HT1080 (cell line): Measurements from ENCODE around the gene SLCO3A1. TPM values are rescaled to one million over a fixed set of nuclear protein-coding genes. Genes with fewer than 3 reads are reported as not detected.

ENCODE experiments used
- DNase-seq: peaks from one replicate; pipeline ENCODE4 v3.0.0-alpha.2; 2015; ENCODE audit warnings: low read depth
- total RNA-seq: library from RNA; depleted of rRNA; stranded (reverse); fragments of >200 nt; shearing (Covaris generic); gene quantifications from 2 replicates; pipeline ENCODE4 v1.2.3, GENCODE V29; 2014

The SLCO3A1 gene
- total RNA-seq, 1 experiment from 2014 or later: 4.6 TPM

- no peak for DNase-seq
Measured at GRCh38 chr15:91909111-91909510, 55.6 kb downstream of the SLCO3A1 start.

DNA sequence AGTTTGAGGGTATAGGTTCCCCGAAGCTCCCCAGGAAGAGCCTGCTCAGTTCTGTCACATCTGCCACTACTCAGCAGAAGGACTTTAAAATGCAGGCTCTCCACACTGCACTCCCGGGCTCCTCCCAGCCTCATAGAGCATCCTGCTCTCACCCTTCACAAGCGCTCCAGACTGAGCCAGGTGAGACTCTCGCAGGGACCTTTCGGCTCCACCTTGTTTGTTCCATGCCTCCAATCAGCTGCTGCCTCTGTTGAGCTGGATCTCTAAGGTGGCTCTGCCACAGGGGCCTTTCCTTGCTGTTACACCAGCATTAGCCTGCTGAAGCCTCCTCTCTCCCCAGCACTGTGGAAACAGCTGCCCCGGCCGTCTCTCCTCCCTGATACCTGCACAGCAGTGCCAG is 56.1 kb downstream of the SLCO3A1 start:
- no peak for DNase-seq

DNA sequence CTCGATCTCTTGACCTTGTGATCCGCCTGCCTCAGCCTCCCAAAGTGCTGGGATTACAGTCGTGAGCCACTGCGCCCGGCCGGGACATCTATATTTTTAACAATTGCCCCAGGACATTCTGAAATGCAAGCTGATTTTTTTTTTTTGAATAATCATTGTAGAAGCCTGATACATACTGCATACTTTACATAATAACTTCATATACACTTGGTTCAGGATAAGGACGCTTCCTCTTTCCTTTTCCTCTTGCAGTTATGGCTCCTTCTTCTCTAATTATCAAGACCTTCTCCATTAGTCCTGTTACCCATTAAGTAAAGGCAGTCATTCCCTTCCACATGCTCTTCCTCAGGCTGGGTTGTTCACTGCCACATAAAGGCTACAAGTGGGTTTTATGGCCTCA is 58.3 kb downstream of the SLCO3A1 start:
- DNase-seq: no peak

- DNase-seq: no peak
Measured at GRCh38 chr15:91912336-91912735, 58.8 kb downstream of the SLCO3A1 start.

- no peak for DNase-seq
Measured at GRCh38 chr15:91913560-91913959, 60.1 kb downstream of the SLCO3A1 start.

GRCh38 chr15:91915576-91915975 is 62.1 kb downstream of the SLCO3A1 start:
- no peak for DNase-seq

DNA sequence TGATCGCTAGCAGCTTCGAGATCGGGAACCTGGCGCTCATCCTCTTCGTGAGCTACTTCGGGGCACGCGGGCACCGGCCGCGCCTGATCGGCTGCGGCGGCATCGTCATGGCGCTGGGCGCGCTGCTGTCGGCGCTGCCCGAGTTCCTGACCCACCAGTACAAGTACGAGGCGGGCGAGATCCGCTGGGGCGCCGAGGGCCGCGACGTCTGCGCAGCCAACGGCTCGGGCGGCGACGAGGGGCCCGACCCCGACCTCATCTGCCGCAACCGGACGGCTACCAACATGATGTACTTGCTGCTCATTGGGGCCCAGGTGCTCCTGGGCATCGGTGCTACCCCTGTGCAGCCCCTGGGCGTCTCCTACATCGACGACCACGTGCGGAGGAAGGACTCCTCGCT is 62.5 kb downstream of the SLCO3A1 start:
- no peak for DNase-seq

DNA sequence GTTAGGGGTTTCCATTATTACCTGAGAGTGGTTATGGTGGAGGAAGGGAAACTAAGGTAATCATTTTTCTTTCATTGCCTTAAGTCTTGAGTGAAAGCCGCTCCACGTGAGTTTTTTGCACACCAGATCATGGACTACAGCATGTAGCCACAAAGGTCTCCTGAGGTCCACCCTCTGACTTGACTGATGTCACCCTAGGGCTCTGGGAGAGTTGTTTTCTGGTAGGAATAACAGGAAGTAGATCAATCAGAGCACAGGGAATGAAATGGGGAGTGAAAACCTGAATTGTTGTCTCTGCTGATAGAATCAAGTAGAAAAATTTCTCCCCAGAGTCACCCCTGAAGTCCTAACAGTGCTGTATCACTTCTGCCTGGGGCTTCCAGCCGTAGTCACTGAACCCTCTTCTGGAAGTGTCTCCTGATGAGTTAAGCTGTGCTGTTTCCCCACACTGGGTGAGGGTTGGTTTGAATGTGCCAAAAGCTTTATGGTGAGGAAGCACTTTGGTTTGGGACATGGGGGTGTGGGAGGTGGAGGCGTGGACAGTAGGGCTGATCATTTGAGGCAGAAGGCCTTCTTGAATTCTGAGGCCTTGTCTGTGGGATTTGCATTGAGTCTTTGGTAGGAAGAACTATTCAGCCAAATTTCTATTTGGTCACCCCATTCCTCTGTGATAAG is 64.3 kb downstream of the SLCO3A1 start:
- DNase-seq: no peak

DNA sequence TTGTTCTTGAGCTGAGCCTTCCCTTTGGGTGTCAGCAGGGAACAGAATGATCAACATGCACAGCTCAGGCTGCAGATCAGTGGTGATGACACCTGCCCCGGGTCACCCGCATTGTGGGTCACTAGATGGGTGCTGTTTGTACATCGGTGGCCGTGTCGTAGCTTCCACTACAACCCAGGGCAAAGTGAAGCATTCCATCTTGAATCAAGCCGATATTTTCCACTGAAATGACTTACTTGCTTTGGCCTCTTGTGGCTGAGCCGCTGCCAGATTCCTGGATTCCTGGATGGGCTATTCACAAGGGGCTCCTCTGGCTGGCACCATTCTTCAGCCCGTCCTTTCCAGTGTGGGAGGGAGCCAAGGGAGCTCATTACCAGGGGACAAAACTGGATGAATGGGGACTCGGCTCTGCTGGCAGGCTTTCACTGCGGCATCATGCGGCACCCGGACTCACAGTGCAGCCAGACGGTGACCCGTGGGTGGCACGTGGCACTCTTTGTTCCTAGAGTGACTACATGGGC is 65.6 kb downstream of the SLCO3A1 start:
- no peak for DNase-seq

DNA sequence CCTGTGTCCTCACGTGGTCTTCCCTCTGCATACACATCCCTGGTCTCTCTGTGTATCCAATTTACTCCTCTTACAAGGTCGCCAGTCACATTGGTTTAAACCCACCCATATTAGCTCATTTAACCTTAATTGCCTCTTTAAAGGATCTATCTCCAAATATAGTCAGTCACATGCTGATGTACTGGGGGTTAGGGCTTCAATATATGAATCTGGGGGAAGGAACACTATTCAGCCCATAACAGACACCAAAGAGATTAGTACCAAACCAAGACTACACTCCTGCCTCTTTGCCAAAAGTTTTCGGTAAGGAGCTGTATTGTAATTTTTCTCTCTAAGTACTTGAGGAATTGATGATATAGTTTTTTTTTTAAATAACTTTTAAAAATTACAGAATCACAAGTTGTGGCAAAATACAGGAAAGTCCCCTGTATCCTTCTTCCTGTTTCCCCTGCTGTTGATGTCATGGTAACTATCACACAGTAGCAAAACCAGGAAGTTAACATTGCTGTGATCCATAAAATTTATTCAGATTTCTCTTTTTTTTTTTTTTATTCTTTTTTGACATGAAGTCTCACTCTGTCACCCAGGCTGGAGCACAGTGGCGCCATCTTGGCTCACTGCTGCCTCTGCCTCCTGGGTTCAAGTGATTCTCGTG is 67.8 kb downstream of the SLCO3A1 start:
- no peak for DNase-seq

DNA sequence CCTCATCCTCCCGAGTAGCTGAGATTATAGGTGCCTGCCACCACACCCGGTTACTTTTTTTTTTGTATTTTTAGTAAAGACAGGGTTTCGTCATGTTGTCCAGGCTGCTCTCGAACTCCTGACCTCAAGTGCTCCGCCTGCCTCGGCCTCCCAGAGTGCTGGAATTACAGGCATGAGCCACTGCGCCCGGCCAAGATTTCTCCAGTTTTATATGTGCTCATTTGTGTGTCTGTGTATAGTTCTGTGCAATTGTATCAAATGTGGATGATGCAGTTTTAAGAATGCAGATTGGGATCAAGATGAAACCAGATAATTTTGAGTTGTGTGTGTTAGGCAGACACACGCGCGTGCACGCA is 68.3 kb downstream of the SLCO3A1 start:
- DNase-seq: no peak

DNA sequence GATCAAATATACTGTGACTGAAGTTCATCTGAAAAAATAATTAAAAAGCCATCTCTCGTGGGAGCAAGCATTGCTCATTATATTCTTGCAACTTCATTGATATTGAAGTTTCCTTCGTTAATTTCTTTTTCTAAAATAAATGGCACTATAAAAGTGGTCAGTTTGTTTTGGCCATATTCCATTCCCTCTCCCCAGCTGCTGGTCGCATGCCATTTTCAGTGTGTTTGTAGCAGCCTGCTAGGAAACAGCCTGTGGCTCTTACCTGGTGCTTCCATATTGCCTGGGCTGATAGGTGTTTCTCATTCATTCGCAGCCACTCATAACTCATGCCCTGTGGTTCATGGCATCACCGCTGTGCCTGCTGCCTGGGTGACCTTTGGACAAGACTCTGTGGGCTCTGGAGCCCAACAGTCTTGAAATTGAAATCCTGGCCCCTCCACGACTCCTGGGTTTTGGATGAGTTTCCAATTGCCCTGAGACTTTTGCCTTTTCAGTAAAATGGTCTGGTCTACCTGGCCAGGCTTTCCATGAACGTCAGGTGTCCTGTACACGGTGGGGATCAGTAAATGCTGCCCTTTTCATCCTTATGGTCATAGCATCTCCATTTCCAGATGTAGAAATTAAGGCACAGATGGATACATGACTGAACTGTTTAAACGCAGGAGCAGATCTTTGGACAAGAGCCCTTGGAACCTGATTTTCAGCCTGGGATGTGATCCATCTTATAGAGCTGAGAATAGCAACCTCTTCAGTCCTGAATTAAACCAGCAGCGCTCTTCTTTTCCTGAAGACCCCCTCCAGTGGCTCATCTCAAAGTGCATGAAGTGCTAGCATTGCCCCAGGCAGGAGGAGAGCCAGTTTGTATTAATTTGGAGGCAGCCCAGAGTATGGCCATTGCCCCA is 69.4 kb downstream of the SLCO3A1 start:
- no peak for DNase-seq

GRCh38 chr15:91924183-91924582 is 70.7 kb downstream of the SLCO3A1 start:
- DNase-seq: no peak

- DNase-seq: no peak
Measured at GRCh38 chr15:91924837-91925495, 71.5 kb downstream of the SLCO3A1 start.

DNA sequence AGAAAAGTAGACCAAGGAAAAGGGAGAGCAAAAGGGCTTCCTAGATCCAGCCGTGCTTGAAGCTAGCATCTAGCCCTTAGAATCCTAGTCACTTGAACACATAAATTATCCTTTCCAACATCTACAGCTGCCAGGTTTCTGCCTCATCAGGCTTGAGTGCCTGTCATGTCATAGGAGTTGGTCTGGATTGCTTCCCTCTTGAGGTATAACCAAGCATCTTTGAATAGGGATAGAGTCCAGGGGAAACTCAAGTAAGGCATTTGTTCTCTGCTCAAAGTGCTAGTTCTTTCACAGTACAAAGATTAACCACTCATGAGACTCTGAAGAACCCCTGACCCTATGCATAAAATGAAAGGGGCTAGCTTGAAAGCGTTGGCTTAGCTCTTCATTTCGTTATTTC is 72.3 kb downstream of the SLCO3A1 start:
- DNase-seq: no peak

GRCh38 chr15:91926908-91927270 is 73.4 kb downstream of the SLCO3A1 start:
- no peak for DNase-seq

- DNase-seq: no peak
Measured at GRCh38 chr15:91927585-91927984, 74.1 kb downstream of the SLCO3A1 start.

- no peak for DNase-seq
Measured at GRCh38 chr15:91928675-91929074, 75.2 kb downstream of the SLCO3A1 start.

- DNase-seq: no peak
Measured at GRCh38 chr15:91929509-91929908, 76.0 kb downstream of the SLCO3A1 start.

DNA sequence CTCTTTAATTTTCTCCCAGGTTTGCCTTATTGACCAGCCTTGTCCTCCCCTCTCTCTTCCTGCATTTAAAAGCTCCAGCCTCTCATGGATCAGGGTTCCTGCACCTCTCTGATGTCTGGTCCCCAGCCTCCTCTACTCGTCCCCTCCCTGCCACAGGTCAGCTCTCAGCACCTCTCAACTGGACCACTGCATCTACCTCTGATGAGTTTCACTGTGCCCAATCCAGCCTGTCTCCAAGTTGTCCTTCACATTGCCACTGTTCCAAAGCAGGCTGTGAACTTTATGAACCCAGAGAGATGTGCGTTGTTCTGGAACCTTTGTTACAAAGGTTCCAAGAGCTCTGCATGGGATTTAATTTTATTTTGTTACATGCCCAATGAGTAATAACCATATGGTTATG is 76.6 kb downstream of the SLCO3A1 start:
- DNase-seq: no peak

DNA sequence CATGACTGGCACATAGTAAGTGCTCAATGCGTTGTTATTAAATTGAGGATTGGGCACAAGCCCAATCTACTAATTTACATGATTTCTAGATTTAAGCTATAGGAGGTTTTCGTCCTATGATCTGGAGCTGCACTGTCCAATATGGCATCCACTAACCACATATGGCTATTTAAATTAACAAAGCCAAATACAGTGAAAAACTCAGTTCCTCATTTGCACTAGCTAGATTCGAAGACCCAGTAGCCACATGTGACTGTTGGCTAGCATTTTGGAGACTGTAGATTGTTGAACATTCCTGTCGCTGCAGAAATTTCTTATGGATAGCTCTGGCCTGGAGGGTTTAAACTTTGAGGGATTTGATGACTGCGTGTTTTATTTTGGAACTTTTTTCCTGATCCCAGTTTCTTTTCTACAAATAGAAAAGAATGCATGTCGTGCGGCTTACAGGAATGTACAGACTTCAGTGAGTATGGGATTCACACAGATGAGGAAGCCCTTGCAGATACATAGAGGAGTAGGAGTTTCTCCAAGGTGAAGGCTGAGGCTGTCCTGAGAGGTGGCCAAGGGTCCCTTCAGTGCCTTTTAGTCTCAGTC is 82.8 kb downstream of the SLCO3A1 start:
- DNase-seq: no peak
